Measurements from ENCODE around the gene GPR183.

The GPR183 gene

GRCh38 chr13:99307247-99307646, at the start of gene GPR183:
Gene GPR183 (minus strand): TSS chr13:99307399. CDS start chr13:99296145, 11,254 bp downstream.
- DNase-seq (ENCODE audit: low read depth): no peak

GRCh38 chr13:99356262-99357091, 49.3 kb upstream of the GPR183 start:
- peak; percentile 87 for DNase-seq (ENCODE audit: low read depth)

- DNase-seq (ENCODE audit: low read depth): no peak
Measured at GRCh38 chr13:99356012-99356261, 48.7 kb upstream of the GPR183 start.

GRCh38 chr13:99355267-99356011, 48.2 kb upstream of the GPR183 start:
- DNase-seq (ENCODE audit: low read depth): no peak

GRCh38 chr13:99354371-99354951, 47.3 kb upstream of the GPR183 start:
- peak; percentile 75 for DNase-seq (ENCODE audit: low read depth)

GRCh38 chr13:99353836-99354235, 46.6 kb upstream of the GPR183 start:
- no peak for DNase-seq (ENCODE audit: low read depth)

GRCh38 chr13:99353246-99353600, 46.0 kb upstream of the GPR183 start:
- DNase-seq (ENCODE audit: low read depth): no peak

GRCh38 chr13:99352351-99353245, 45.4 kb upstream of the GPR183 start:
- DNase-seq (ENCODE audit: low read depth): no peak

- DNase-seq (ENCODE audit: low read depth): no peak
Measured at GRCh38 chr13:99351772-99352171, 44.6 kb upstream of the GPR183 start.

GRCh38 chr13:99350191-99350590, 43.0 kb upstream of the GPR183 start:
- no peak for DNase-seq (ENCODE audit: low read depth)

GRCh38 chr13:99347911-99348451, 40.8 kb upstream of the GPR183 start:
- DNase-seq (ENCODE audit: low read depth): no peak

GRCh38 chr13:99347335-99347878, 40.2 kb upstream of the GPR183 start:
- no peak for DNase-seq (ENCODE audit: low read depth)

- no peak for DNase-seq (ENCODE audit: low read depth)
Measured at GRCh38 chr13:99346335-99347042, 39.3 kb upstream of the GPR183 start.

GRCh38 chr13:99345345-99345744, 38.1 kb upstream of the GPR183 start:
- no peak for DNase-seq (ENCODE audit: low read depth)

GRCh38 chr13:99344610-99345208, 37.5 kb upstream of the GPR183 start:
- DNase-seq (ENCODE audit: low read depth): no peak

- DNase-seq (ENCODE audit: low read depth): no peak
Measured at GRCh38 chr13:99342723-99343315, 35.6 kb upstream of the GPR183 start.

- no peak for DNase-seq (ENCODE audit: low read depth)
Measured at GRCh38 chr13:99341969-99342722, 34.9 kb upstream of the GPR183 start.

GRCh38 chr13:99340638-99341037, 33.4 kb upstream of the GPR183 start:
- DNase-seq (ENCODE audit: low read depth): no peak

- peak; percentile 42 for DNase-seq (ENCODE audit: low read depth)
Measured at GRCh38 chr13:99339736-99340397, 32.7 kb upstream of the GPR183 start.

All from fibroblast of gingiva (primary cell).